ENCODE measurements around the gene GRPR.

Gene GRPR

DNA sequence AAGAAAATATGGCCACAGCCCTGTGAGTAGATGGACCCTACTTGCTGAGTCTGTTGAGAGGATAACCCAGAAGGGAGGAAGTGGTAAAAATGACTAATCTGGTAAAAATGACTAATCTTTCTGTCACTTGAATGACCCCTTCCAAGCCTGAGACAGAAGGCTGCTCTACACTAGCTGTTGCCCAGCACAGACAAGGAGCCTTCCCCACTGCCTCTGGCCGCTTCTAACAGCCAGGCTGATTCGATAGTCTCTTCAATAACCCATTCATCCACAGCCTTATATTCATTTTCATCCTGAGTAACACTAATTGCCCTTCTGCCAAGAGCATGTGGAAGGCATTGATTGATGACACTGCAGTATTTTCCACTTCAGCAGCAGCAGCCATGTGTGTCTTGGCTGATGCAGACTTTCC, 62.4 kb downstream of the GRPR start:
- TF ChIP-seq CEBPB (IDR thresholded peaks at IDR 0.05) (no peak), NFIC (IDR thresholded peaks at IDR 0.05) (no peak), TCF12 (IDR thresholded peaks at IDR 0.05; ENCODE audit: low read depth) (no peak), EP300 (IDR thresholded peaks at IDR 0.05; ENCODE audit: borderline replicate concordance) (no peak), FOXM1 (IDR thresholded peaks at IDR 0.05; ENCODE audit: borderline replicate concordance, low read depth) (no peak), YY1 (IDR thresholded peaks at IDR 0.05; ENCODE audit: low read depth) (no peak), ZBTB7A (IDR thresholded peaks at IDR 0.05; ENCODE audit: low read depth) (no peak), EGR1 (IDR thresholded peaks at IDR 0.05) (no peak), TAF1 (IDR thresholded peaks at IDR 0.05; ENCODE audit: low read depth) (no peak), RAD21 (IDR thresholded peaks at IDR 0.05; ENCODE audit: low read depth) (no peak), TEAD4 (IDR thresholded peaks at IDR 0.05) (no peak), CREB1 (IDR thresholded peaks at IDR 0.05; ENCODE audit: low read depth) (no peak)
- TF ChIP-seq, protein P1, sequence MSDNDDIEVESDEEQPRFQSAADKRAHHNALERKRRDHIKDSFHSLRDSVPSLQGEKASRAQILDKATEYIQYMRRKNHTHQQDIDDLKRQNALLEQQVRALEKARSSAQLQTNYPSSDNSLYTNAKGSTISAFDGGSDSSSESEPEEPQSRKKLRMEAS (IDR thresholded peaks at IDR 0.05): no peak
- TF ChIP-seq, protein P2, sequence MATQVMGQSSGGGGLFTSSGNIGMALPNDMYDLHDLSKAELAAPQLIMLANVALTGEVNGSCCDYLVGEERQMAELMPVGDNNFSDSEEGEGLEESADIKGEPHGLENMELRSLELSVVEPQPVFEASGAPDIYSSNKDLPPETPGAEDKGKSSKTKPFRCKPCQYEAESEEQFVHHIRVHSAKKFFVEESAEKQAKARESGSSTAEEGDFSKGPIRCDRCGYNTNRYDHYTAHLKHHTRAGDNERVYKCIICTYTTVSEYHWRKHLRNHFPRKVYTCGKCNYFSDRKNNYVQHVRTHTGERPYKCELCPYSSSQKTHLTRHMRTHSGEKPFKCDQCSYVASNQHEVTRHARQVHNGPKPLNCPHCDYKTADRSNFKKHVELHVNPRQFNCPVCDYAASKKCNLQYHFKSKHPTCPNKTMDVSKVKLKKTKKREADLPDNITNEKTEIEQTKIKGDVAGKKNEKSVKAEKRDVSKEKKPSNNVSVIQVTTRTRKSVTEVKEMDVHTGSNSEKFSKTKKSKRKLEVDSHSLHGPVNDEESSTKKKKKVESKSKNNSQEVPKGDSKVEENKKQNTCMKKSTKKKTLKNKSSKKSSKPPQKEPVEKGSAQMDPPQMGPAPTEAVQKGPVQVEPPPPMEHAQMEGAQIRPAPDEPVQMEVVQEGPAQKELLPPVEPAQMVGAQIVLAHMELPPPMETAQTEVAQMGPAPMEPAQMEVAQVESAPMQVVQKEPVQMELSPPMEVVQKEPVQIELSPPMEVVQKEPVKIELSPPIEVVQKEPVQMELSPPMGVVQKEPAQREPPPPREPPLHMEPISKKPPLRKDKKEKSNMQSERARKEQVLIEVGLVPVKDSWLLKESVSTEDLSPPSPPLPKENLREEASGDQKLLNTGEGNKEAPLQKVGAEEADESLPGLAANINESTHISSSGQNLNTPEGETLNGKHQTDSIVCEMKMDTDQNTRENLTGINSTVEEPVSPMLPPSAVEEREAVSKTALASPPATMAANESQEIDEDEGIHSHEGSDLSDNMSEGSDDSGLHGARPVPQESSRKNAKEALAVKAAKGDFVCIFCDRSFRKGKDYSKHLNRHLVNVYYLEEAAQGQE (IDR thresholded peaks at IDR 0.05; ENCODE audit: low read depth): no peak
- TF ChIP-seq, protein P3, sequence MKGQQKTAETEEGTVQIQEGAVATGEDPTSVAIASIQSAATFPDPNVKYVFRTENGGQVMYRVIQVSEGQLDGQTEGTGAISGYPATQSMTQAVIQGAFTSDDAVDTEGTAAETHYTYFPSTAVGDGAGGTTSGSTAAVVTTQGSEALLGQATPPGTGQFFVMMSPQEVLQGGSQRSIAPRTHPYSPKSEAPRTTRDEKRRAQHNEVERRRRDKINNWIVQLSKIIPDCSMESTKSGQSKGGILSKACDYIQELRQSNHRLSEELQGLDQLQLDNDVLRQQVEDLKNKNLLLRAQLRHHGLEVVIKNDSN (IDR thresholded peaks at IDR 0.05): no peak

DNA sequence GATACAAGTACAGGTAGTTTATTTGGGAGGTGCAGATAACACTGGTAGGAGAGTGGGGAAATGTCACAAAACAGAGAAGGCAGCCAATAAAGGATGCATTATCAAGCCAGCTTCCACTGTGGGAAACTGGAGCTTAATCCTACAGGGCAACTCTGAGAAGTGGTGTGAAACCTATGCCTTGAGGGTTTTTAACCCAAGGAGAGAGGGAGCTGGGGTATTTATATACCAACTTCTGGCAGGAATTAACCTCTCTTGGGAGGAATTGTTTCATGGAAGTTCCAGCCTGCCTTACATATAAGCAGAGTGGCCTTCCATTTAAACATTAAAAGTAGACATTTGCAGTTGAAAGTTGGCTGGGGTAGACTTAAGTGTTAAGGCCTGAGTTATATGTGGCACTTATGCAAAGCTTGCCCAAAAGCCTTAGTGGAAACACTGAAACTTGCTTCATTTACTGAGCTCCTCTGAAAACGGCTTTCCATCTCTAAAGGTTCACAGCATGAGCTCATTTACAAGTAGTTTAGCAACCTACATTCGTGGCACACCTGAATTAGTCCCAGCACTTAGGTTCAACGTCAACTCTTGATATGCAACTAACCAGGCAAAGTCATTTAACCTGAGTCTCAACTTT, 63.1 kb downstream of the GRPR start:
- TF ChIP-seq NFIC (IDR thresholded peaks at IDR 0.05) (no peak), TCF12 (IDR thresholded peaks at IDR 0.05; ENCODE audit: low read depth) (no peak), TAF1 (IDR thresholded peaks at IDR 0.05; ENCODE audit: low read depth) (no peak), RAD21 (IDR thresholded peaks at IDR 0.05; ENCODE audit: low read depth) (no peak), CREB1 (IDR thresholded peaks at IDR 0.05; ENCODE audit: low read depth) (no peak), ZBTB7A (IDR thresholded peaks at IDR 0.05; ENCODE audit: low read depth) (no peak), EP300 (IDR thresholded peaks at IDR 0.05; ENCODE audit: borderline replicate concordance) (no peak), EGR1 (IDR thresholded peaks at IDR 0.05) (no peak), TEAD4 (IDR thresholded peaks at IDR 0.05) (no peak), FOXM1 (IDR thresholded peaks at IDR 0.05; ENCODE audit: borderline replicate concordance, low read depth) (no peak), YY1 (IDR thresholded peaks at IDR 0.05; ENCODE audit: low read depth) (no peak), CEBPB (IDR thresholded peaks at IDR 0.05) (no peak)
- TF ChIP-seq, protein P1 (IDR thresholded peaks at IDR 0.05): no peak
- TF ChIP-seq, protein P3 (IDR thresholded peaks at IDR 0.05): no peak
- TF ChIP-seq, protein P2 (IDR thresholded peaks at IDR 0.05; ENCODE audit: low read depth): no peak

DNA sequence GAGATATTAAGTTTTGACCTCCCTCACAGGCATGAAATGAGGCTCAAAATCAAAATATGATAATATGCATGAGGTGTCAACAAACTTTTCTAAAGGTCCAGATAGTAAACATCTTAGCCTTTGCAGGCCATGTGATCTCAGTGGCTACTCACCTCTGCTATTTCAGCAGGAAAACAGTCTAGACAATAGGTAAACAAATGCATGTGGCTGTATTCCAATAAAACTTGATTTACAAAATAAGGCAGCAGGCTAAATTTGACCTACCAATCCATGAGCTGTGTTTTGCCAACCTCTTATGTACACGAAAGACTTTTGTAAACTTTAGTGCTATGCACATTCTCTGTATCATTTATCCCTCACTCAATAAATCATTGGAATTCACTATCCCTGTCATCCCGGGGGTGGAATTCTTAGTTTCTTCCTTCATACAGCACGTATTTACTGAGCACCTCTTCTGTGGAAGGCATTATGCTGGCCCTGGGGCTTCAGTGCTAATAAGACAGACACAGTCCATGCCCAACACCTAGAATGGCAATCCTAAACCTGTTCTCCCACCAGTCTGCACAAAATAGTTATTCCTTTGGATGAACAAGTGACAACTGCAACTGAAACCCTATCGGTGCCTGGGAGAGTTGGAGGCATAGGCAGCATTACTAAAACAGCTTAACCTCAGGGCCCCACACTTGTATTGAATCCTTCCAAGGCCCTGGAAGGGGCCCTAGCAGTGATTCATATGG, 63.8 kb downstream of the GRPR start:
- TF ChIP-seq TEAD4 (IDR thresholded peaks at IDR 0.05) (no peak), RAD21 (IDR thresholded peaks at IDR 0.05; ENCODE audit: low read depth) (no peak), ZBTB7A (IDR thresholded peaks at IDR 0.05; ENCODE audit: low read depth) (no peak), TAF1 (IDR thresholded peaks at IDR 0.05; ENCODE audit: low read depth) (no peak), NFIC (IDR thresholded peaks at IDR 0.05) (no peak), YY1 (IDR thresholded peaks at IDR 0.05; ENCODE audit: low read depth) (no peak), TCF12 (IDR thresholded peaks at IDR 0.05; ENCODE audit: low read depth) (no peak), CREB1 (IDR thresholded peaks at IDR 0.05; ENCODE audit: low read depth) (no peak), EGR1 (IDR thresholded peaks at IDR 0.05) (no peak), CEBPB (IDR thresholded peaks at IDR 0.05) (no peak), FOXM1 (IDR thresholded peaks at IDR 0.05; ENCODE audit: borderline replicate concordance, low read depth) (no peak), EP300 (IDR thresholded peaks at IDR 0.05; ENCODE audit: borderline replicate concordance) (no peak)
- TF ChIP-seq, protein P3 (IDR thresholded peaks at IDR 0.05): no peak
- TF ChIP-seq, protein P2 (IDR thresholded peaks at IDR 0.05; ENCODE audit: low read depth): no peak
- TF ChIP-seq, protein P1 (IDR thresholded peaks at IDR 0.05): no peak

Data from Ishikawa (cell line).